ENCODE measurements around the gene DVL1. TPM values are rescaled to one million over a fixed set of nuclear protein-coding genes. Genes with fewer than 3 reads are reported as not detected.

The DVL1 gene
- total and polyA plus RNA-seq, 4 donors: 39.2 to 79.1 (median 62.8) TPM

GRCh38 chr1:1373051-1373814, 24.0 kb upstream of the DVL1 start:
- Histone ChIP-seq H3K36me3 (ENCODE audit: control insufficient read depth in 4 of 4, insufficient read depth in 4 of 4, low read length in 4 of 4) (peaks cover 0 to 7% (median 0%) of the 10 kb centered on the region in 4 donors), H3K27ac (ENCODE audit: low read depth in 1 of 2, low read length in 1 of 2) (no peak overlapping the region), H3K4me3 (no peak overlapping the region), H3K4me1 (ENCODE audit: control insufficient read depth in 5 of 5, insufficient read depth in 5 of 5, low read length in 5 of 5) (peaks cover 0 to 17% (median 7%) of the 10 kb centered on the region in 5 donors), H3K9me3 (ENCODE audit: control insufficient read depth in 4 of 4, insufficient read depth in 3 of 4, low read length in 3 of 4) (no peaks in the 10 kb centered on the region), H3K9ac (ENCODE audit: insufficient read depth in 1 of 2, low read length in 2 of 2) (no peak overlapping the region), H3K27me3 (ENCODE audit: control insufficient read depth in 3 of 3, insufficient read depth in 3 of 3, low read length in 2 of 3) (no peaks in the 10 kb centered on the region)
- TF ChIP-seq, protein P1, sequence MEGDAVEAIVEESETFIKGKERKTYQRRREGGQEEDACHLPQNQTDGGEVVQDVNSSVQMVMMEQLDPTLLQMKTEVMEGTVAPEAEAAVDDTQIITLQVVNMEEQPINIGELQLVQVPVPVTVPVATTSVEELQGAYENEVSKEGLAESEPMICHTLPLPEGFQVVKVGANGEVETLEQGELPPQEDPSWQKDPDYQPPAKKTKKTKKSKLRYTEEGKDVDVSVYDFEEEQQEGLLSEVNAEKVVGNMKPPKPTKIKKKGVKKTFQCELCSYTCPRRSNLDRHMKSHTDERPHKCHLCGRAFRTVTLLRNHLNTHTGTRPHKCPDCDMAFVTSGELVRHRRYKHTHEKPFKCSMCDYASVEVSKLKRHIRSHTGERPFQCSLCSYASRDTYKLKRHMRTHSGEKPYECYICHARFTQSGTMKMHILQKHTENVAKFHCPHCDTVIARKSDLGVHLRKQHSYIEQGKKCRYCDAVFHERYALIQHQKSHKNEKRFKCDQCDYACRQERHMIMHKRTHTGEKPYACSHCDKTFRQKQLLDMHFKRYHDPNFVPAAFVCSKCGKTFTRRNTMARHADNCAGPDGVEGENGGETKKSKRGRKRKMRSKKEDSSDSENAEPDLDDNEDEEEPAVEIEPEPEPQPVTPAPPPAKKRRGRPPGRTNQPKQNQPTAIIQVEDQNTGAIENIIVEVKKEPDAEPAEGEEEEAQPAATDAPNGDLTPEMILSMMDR (IDR thresholded peaks at IDR 0.05; ENCODE audit: control extremely low read depth, extremely low read depth): no peak
- DNase-seq (no peak), ATAC-seq (ENCODE audit: insufficient read depth, low FRiP score) (no peak)
- WGBS, 2 donors: 89 to 95% methylated on average over 26 of the region's 26 CpGs

- H3K27me3 ChIP-seq (ENCODE audit: control insufficient read depth in 3 of 3, insufficient read depth in 3 of 3, low read length in 2 of 3): no peaks in the 10 kb centered on the region
- peak; percentile 47 to 66 (median 47) for DNase-seq
- WGBS, 2 donors: 30 to 33% methylated on average over 26 of the region's 26 CpGs
- peak overlapping the region in 1 of 2 donors; percentile 6 for H3K27ac ChIP-seq (ENCODE audit: low read depth in 1 of 2, low read length in 1 of 2)
- H3K4me3 ChIP-seq: no peak overlapping the region
- H3K9me3 ChIP-seq (ENCODE audit: control insufficient read depth in 4 of 4, insufficient read depth in 3 of 4, low read length in 3 of 4): no peaks in the 10 kb centered on the region
- peaks cover 0 to 7% (median 0%) of the 10 kb centered on the region in 4 donors for H3K36me3 ChIP-seq (ENCODE audit: control insufficient read depth in 4 of 4, insufficient read depth in 4 of 4, low read length in 4 of 4)
- peaks cover 0 to 17% (median 7%) of the 10 kb centered on the region in 5 donors for H3K4me1 ChIP-seq (ENCODE audit: control insufficient read depth in 5 of 5, insufficient read depth in 5 of 5, low read length in 5 of 5)
- ATAC-seq (ENCODE audit: insufficient read depth, low FRiP score): peak; percentile 45
- H3K9ac ChIP-seq (ENCODE audit: insufficient read depth in 1 of 2, low read length in 2 of 2): no peak overlapping the region
- TF ChIP-seq, protein P1 (IDR thresholded peaks at IDR 0.05; ENCODE audit: control extremely low read depth, extremely low read depth): peak; percentile 59
Measured at GRCh38 chr1:1371746-1372711, 22.8 kb upstream of the DVL1 start.

DNA sequence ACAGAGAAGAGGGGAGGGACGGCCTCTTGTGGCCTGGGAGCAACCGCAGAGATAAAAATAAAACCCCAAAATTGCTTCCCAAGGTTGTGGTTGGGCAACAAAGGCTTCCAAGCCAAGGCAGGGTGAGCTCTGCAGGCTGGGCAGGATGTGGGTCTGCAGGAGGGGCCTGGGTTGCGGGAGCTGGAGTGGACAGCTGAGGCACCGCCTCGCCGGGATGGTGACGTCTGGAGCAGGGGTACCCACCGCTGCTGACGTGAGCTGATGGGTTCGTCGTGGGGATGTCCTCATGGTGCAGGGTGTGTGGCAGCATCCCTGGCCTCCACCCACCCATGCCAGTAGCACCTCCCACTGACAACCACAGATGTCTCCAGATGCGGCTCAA, 22.1 kb upstream of the DVL1 start:
- H3K27ac ChIP-seq (ENCODE audit: low read depth in 1 of 2, low read length in 1 of 2): no peak overlapping the region

More for the DNA sequence above, 22.1 kb upstream of the DVL1 start:
- DNase-seq (no peak), ATAC-seq (ENCODE audit: insufficient read depth, low FRiP score) (no peak)
- Histone ChIP-seq H3K27me3 (ENCODE audit: control insufficient read depth in 3 of 3, insufficient read depth in 3 of 3, low read length in 2 of 3) (no peaks in the 10 kb centered on the region), H3K9me3 (ENCODE audit: control insufficient read depth in 4 of 4, insufficient read depth in 3 of 4, low read length in 3 of 4) (no peaks in the 10 kb centered on the region), H3K9ac (ENCODE audit: insufficient read depth in 1 of 2, low read length in 2 of 2) (no peak overlapping the region), H3K36me3 (ENCODE audit: control insufficient read depth in 4 of 4, insufficient read depth in 4 of 4, low read length in 4 of 4) (peaks cover 0 to 7% (median 0%) of the 10 kb centered on the region in 4 donors), H3K4me3 (no peak overlapping the region), H3K4me1 (ENCODE audit: control insufficient read depth in 5 of 5, insufficient read depth in 5 of 5, low read length in 5 of 5) (peaks cover 0 to 17% (median 7%) of the 10 kb centered on the region in 5 donors)
- WGBS, 2 donors: 21 to 44% methylated on average over 12 of the region's 12 CpGs
- TF ChIP-seq, protein P1 (IDR thresholded peaks at IDR 0.05; ENCODE audit: control extremely low read depth, extremely low read depth): no peak

All from lung (tissue), 12 donors.